Central memory CD8-positive, alpha-beta T cell (primary cell): Measurements from ENCODE around the gene E2F2.

Source experiments
- ATAC-seq: fragments of 150-1000 bp; cut with Tn5 transposase; replicated peaks from 2 replicates; pipeline ENCODE4 v1.10.0; 2022; ENCODE audit warnings: mild to moderate bottlenecking, moderate FRiP score, moderate number of reproducible peaks; ENCODE audit not compliant: poor library complexity, severe bottlenecking; ENCODE audit errors: extremely low read depth
- DNase-seq, 2 donors: peaks; one replicate each; pipeline ENCODE4 v3.0.0; 2021; ENCODE audit warnings: low spot score in 2 of 2
- H3K27ac Mint-ChIP-seq: one replicate; pipeline ENCODE4 v1.8.0; 2022; ENCODE audit warnings: low read depth, mild to moderate bottlenecking, moderate library complexity, mixed read lengths
- H3K27me3 Mint-ChIP-seq: one replicate; pipeline ENCODE4 v1.8.0; 2022; ENCODE audit warnings: mixed read lengths
- H3K36me3 Mint-ChIP-seq: one replicate; pipeline ENCODE4 v1.8.0; 2022; ENCODE audit warnings: mild to moderate bottlenecking, moderate library complexity, mixed read lengths; ENCODE audit not compliant: insufficient read depth
- H3K4me1 Mint-ChIP-seq: one replicate; pipeline ENCODE4 v1.8.0; 2022; ENCODE audit warnings: mixed read lengths
- H3K4me3 Mint-ChIP-seq: one replicate; pipeline ENCODE4 v1.8.0; 2022; ENCODE audit warnings: mild to moderate bottlenecking, moderate library complexity, mixed read lengths
- H3K9me3 Mint-ChIP-seq: one replicate; pipeline ENCODE4 v1.8.0; 2022; ENCODE audit warnings: mixed read lengths

Gene E2F2

DNA sequence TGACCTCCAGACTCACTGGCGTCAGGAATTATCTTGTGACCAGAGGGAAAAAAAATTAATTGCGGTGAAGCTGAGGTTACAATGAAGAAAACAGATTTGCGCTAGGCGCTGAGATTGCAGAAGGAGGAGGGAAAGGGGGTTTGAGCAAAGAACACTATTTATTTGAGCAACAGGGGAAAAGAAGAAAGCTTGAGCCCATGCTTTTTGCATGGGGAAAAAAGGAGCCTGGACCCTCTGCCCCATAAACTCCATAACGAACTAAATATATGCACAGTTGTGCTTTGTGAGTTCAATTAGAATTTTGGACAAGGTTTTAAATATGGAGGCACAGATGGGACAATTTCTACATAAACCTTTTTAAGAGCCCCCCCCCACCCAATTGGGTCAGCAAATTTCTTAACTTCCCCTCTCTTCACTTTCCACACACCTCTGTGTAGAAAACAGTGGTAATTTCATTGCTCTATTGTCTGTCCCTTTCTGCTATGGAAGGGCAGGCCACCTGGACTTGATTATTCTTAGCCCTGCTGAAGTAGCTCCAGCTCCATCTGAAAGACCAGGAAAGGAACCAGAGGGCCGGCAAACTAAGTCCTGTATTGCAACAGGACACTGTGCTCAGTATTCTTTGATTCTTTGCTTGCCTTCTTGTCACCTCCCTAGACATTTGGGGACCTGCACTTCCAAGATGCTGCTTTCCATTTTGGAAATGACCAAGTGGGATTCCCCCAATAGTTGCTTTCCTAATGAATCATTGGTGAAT is 29.1 kb upstream of the E2F2 start:
- peaks cover 11% of the 10 kb centered on the region for H3K36me3 Mint-ChIP-seq
- H3K9me3 Mint-ChIP-seq: no peaks in the 10 kb centered on the region
- no peak overlapping the region for H3K27ac Mint-ChIP-seq
- H3K4me1 Mint-ChIP-seq: peaks cover 34% of the 10 kb centered on the region
- no peak for ATAC-seq
- peaks cover 20% of the 10 kb centered on the region for H3K27me3 Mint-ChIP-seq
- no peak for DNase-seq
- H3K4me3 Mint-ChIP-seq: peak overlapping the region; percentile 87

DNA sequence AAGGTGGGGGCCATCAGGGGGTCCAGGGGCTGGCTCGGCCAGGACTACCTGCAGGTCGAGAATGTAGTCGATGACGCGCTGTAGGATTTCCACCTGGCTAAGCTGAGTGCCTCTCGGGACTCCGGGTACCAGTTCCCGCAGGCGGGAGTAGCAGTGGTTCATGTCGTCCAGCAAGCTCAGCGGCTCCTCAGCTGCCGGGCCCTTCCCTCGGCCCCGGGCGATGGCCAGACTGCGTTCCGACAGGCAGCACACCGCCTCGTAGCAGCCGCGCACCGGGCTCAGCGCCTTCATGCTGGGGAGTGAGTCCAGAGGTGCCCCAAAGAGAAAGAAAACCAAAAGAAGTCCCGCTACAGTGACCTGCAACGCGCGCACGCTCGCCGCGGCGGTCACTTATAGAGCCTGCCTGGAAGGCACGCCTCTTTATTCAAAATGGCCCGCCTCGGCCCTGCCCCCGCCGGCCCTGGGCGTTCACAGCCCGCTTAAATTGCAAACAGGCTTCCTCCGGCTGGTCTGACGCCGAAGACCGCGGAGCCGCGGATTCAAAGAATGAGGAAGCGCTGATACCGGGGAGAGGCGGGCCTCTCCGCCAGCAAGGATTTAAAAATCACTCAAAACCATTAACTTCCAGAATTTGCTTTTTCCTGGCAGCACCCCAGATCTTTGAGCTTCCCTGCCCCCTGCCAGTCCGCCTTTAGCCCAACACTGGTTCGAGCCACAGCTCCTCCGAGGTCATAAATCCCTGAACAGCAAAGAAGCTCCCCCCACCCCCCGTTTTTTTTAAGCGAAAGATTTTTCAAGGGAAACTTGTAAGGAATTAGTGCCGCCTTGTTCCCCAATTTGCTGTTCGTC is 28.3 kb upstream of the E2F2 start, which contains the start of gene ID3:
Gene ID3, minus strand, starts transcription at position 366 of the 849 bp plus-strand sequence. Its CDS starts 75 bp downstream, at position 291.
- peak; percentile 72 to 82 for DNase-seq
- peak within 1 kb of the TSS; percentile 62 for H3K27ac Mint-ChIP-seq
- H3K27me3 Mint-ChIP-seq: peaks cover 20% of the 10 kb centered on the region
- peak; percentile 72 for ATAC-seq
- H3K4me3 Mint-ChIP-seq: peak within 1 kb of the TSS; percentile 87
- no peaks in the 10 kb centered on the region for H3K9me3 Mint-ChIP-seq
- peaks cover 12% of the 10 kb centered on the region for H3K36me3 Mint-ChIP-seq
- peaks cover 35% of the 10 kb centered on the region for H3K4me1 Mint-ChIP-seq

DNA sequence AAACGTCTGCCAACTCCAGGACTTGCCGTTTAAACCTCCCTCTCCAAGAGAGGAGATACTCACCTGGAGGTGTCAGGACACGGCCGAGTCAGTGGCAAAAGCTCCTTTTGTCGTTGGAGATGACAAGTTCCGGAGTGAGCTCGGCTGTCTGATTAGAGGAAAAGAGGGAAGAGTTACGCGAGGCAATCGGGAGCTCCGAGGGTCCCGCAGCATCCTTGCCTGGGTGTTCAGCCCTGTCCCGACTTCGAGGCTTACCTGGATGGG is 27.8 kb upstream of the E2F2 start:
- no peak for DNase-seq

DNA sequence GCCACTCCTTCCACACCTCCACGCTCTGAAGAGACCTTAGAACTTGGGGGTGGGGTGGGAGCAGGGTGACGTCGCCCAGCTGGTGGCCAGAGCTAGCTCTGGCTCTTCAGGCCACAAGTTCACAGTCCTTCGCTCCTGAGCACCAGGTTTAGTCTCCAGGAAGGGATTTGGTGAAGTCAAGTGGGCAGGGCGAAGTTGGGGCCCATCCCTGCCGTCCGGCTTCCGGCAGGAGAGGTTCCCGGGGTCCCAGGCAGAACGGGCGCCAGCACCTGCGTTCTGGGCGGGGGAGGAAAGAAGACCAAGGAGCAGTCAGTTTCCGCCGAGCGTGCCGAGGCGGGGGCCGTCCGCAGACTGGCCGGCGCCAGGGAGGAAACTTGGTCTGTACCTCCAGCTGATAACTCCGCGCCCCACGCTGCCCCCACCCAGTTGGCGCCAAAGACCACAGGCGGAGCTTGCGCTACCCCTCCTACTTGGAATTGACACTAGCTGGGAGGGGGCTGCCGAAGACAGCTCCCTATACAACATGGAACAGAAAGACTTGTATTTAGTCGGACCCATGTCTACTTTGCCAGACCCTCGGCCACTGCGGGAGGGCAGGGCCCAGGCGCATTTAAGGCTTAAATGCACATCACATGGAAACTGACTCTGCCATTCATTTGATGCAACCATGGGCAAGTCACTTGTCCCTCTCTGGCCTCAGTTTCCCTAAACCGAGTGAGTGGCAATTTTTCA is 27.3 kb upstream of the E2F2 start:
- no peak for DNase-seq
- H3K4me1 Mint-ChIP-seq: peaks cover 44% of the 10 kb centered on the region
- peak overlapping the region; percentile 62 for H3K27ac Mint-ChIP-seq
- no peak for ATAC-seq
- H3K9me3 Mint-ChIP-seq: no peaks in the 10 kb centered on the region
- H3K27me3 Mint-ChIP-seq: peaks cover 9% of the 10 kb centered on the region
- H3K4me3 Mint-ChIP-seq: peak overlapping the region; percentile 87
- H3K36me3 Mint-ChIP-seq: peaks cover 12% of the 10 kb centered on the region

More for the DNA sequence above, 27.8 kb upstream of the E2F2 start:
- H3K4me1 Mint-ChIP-seq: peaks cover 41% of the 10 kb centered on the region
- no peak for ATAC-seq
- H3K27ac Mint-ChIP-seq: peak overlapping the region; percentile 62
- H3K27me3 Mint-ChIP-seq: peaks cover 14% of the 10 kb centered on the region
- peaks cover 12% of the 10 kb centered on the region for H3K36me3 Mint-ChIP-seq
- H3K9me3 Mint-ChIP-seq: no peaks in the 10 kb centered on the region
- H3K4me3 Mint-ChIP-seq: peak overlapping the region; percentile 87

DNA sequence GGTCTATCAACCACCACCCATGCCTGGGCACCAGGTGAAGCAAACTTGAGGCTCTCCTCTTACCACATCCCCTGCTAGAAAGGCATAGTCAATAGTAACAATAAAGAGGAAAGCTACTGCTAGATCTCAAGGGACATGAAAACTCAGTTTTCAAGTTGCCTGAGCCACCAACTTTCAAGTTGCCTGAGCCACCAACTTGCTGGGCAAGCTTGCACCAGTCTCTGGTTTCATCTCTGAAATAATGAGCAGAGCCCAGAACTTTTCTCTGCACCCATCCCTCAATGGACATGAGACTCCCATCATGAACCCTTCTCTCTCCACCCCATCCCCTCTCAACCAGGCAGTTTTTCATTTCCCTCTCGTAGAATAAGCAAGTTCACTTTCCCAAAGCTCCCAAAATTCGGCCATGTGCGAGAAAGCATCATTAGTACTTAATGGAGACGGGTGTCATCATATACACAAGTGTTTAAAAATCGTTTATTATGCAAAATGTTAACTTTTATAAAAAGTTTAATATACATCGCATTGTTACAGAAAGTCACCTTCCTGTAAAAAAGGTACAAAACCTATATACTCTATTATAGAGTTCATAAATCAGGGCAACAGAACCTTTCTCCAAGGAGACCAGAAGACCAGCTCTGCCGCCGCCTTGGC is 26.6 kb upstream of the E2F2 start:
- Mint-ChIP-seq H3K4me1 (peaks cover 44% of the 10 kb centered on the region), H3K9me3 (no peaks in the 10 kb centered on the region), H3K27ac (no peak overlapping the region), H3K36me3 (peaks cover 12% of the 10 kb centered on the region), H3K27me3 (peaks cover 2% of the 10 kb centered on the region), H3K4me3 (peak overlapping the region; percentile 87)
- no peak for ATAC-seq
- DNase-seq: no peak

DNA sequence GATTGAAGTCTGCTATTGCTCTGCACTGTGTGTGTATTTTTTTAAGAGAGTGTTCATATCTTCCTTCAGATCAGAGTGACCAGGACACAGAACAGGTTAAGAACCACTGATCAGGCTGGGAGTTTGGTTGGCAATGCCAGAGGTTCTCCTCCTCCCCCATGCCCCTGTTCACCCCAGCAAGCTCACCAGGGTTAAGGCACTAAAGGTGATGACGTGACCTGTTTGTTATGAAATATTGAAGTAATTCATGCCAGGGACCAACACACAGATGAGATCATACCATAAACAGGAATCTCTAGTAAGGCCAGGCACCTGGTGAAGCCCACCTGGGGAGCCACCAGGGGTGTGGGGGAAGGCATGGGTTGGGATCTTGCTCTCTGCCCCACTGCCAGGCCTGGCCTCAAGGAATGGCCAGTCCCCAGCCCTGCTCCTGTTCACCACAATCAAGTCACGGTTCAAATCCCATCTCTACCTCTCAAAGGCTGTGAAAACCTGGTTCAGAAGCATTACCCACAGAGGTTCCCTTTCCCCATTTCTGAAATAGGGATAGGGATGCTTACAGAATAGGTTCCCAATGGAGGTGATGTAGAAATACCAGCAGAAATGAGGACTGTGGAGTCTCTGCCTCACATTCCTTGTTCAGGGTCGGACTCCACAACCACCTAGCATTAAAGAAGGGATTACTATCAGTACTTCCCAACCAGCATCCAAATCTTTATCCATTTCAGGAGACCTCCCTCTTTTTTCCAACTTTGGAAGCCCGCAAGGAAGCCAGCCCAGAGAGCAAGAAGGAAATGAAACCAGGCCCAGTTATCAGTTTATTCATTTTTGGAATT is 25.8 kb upstream of the E2F2 start:
- H3K27me3 Mint-ChIP-seq: no peaks in the 10 kb centered on the region
- DNase-seq (no peak), ATAC-seq (no peak)
- no peaks in the 10 kb centered on the region for H3K9me3 Mint-ChIP-seq
- H3K36me3 Mint-ChIP-seq: peaks cover 12% of the 10 kb centered on the region
- H3K4me1 Mint-ChIP-seq: peaks cover 40% of the 10 kb centered on the region
- peak overlapping the region; percentile 87 for H3K4me3 Mint-ChIP-seq
- no peak overlapping the region for H3K27ac Mint-ChIP-seq

DNA sequence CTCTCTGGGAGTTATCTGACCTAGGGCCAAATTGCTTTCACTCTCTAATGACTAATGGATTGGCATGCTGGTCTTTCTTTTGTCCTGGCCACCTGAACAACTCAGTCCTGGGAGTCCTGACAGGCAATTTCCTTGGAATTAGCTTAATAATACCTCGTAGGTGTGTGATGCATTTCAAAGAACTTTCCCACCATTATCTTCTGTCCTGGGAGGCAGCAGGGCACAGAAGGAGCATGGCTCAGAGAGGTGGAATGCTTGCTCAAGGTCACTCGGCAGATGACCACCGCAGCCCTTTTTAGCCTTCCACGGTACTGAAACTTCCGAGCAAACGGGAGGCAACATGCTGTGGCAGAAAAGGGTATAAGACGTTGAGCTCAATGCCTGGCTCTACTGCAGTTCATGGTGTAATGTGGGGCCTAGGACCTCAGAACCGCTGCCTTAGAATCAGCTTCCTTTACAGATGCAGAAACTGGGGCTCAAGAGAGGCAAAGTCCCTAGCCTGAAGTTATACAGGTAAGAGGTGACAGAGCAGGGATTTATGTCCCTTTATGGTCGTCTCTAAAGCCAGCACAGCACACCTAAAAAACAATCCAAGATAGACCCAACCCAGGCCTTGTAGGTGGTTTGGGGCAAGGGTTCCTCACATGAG is 25.1 kb upstream of the E2F2 start:
- no peak for DNase-seq
- Mint-ChIP-seq H3K4me3 (peak overlapping the region; percentile 84), H3K27ac (no peak overlapping the region), H3K9me3 (no peaks in the 10 kb centered on the region), H3K36me3 (peaks cover 12% of the 10 kb centered on the region), H3K27me3 (no peaks in the 10 kb centered on the region), H3K4me1 (peaks cover 40% of the 10 kb centered on the region)
- ATAC-seq: no peak

DNA sequence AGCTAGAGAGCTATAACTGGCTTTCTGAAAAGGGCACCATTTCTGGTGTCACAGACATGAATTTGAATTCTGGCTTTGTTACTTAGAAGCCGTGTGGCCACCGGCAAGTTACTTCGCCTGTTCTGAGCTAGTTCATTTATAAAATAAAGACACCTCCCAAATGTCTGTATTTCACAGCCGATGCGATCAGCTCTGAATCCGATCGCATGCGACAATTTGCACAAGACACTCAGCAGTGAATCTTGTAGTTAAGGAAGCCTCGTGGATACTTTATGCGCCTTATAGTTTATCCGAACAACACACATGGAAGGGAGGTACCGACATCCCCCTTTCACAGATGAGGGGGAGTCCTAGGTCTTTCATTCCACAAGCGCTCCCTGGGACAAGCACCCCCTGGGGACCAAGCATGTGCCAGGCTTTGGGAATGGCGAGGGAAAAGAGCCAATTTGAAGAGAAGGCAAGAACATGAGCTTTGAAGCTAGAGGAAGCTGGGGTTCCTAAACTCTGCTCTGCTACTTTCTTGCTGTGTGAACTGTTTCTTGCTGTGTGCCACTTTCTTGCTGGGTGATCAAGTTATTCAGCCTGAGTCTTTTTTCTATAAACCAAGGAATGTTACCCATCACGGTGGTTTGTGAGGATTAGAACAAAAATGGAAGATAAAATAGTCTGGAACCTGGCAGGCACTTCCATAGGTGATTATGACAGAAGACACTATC is 24.4 kb upstream of the E2F2 start:
- no peak for ATAC-seq
- Mint-ChIP-seq H3K4me1 (peaks cover 35% of the 10 kb centered on the region), H3K4me3 (peak overlapping the region; percentile 84), H3K36me3 (peaks cover 12% of the 10 kb centered on the region), H3K9me3 (no peaks in the 10 kb centered on the region), H3K27me3 (no peaks in the 10 kb centered on the region), H3K27ac (no peak overlapping the region)
- DNase-seq: no peak

DNA sequence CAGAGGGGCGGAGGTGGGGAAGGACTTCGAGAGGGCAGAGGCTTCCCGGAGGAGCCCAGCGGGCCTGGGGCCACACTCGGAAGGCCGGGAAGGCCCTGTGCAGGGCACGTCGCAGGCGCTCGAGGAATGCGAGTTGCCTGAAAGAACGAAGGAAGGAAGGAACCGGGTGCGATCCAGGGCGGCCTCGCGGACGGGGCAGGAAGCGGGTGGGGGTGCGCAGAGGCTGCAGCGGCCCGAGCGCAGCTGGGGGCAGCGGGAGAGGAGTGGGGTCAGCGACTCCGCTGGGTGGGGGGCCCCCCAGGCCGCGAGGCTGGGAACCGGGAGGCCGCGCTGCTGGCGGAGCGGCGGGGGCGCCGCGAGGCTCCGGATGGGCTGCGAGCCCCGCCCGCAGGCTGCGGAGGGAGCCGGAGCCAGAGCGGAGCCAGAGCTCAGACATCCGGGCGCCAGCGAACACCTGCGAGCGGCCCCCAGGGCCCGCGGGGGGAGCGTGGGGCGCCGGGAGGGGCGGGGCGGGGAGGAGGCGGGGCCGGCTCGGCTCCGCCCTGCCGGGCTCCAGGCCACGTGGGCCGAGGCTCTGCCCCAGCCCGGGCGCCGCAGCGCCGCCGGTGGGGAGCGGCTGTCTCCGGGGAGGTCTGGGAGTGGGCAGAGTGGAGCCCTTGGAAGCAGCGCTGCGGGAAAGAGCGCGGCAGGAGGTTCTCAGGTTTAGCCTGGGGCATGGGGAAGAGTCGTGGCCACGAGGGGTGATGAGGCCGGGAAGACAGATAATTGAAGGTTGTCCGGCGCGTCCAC is 23.6 kb upstream of the E2F2 start:
- H3K27me3 Mint-ChIP-seq: no peaks in the 10 kb centered on the region
- peaks cover 32% of the 10 kb centered on the region for H3K4me1 Mint-ChIP-seq
- ATAC-seq (peak; percentile 80), DNase-seq (peak; percentile 57 to 73)
- H3K36me3 Mint-ChIP-seq: peaks cover 9% of the 10 kb centered on the region
- peak overlapping the region; percentile 73 for H3K27ac Mint-ChIP-seq
- H3K9me3 Mint-ChIP-seq: no peaks in the 10 kb centered on the region
- H3K4me3 Mint-ChIP-seq: peak overlapping the region; percentile 84

DNA sequence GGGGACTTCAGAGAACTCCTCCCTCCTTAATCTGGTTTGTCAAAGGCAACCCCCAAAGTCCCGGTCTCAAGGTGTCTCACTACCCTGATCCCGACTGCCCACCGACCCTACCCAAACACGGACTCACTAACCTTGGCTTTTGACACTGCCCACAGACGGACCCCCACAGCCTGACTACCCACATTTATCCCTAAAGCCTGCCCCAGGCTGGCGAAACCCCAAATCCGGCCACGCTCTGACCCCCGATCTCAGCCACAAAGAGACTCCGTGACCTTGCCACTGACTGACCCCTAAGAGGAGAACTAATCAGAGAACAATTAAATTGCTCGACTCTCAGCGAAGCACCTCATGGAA is 23.1 kb upstream of the E2F2 start:
- DNase-seq: no peak
- peaks cover 26% of the 10 kb centered on the region for H3K4me1 Mint-ChIP-seq
- H3K27ac Mint-ChIP-seq: peak overlapping the region; percentile 73
- peaks cover 8% of the 10 kb centered on the region for H3K36me3 Mint-ChIP-seq
- H3K9me3 Mint-ChIP-seq: no peaks in the 10 kb centered on the region
- H3K4me3 Mint-ChIP-seq: peak overlapping the region; percentile 84
- ATAC-seq: no peak
- H3K27me3 Mint-ChIP-seq: no peaks in the 10 kb centered on the region
